NOMO-1 treated with dmso at 0.1 percent for 144 hours (cell line): ENCODE results near the gene UBXN7.
"Not testable (repeated sequence)": the region's sequence is repeated elsewhere in the genome, so short reads cannot be mapped to it uniquely, and the experiment has no call there.

Experiments used
- DNase-seq: peaks from one replicate; lab custom pipeline; 2025; ENCODE audit not compliant: unreplicated experiment; lab: John Stamatoyannopoulos, UW

The UBXN7 gene

GRCh38 chr3:196432137-196432879 is at the start of gene UBXN7:
TSS of gene UBXN7 (minus strand) at chr3:196432427. CDS start at chr3:196432399, 28 bp downstream.
- peak; percentile 96 for DNase-seq

- no peak for DNase-seq
Observed at GRCh38 chr3:196477678-196478077, 45.5 kb upstream of the UBXN7 start.

GRCh38 chr3:196472286-196472685 is 40.1 kb upstream of the UBXN7 start:
- DNase-seq, result no peak

- DNase-seq, result no peak
Observed at GRCh38 chr3:196471551-196471950, 39.3 kb upstream of the UBXN7 start.

- DNase-seq, result not testable (repeated sequence)
Observed at GRCh38 chr3:196470182-196470581, 38.0 kb upstream of the UBXN7 start.

- DNase-seq, result no peak
Observed at GRCh38 chr3:196463804-196464203, 31.6 kb upstream of the UBXN7 start.

GRCh38 chr3:196463478-196463756 is 31.2 kb upstream of the UBXN7 start:
- no peak for DNase-seq

GRCh38 chr3:196462680-196463477 is 30.7 kb upstream of the UBXN7 start:
- DNase-seq, result not testable (repeated sequence)

- DNase-seq, result peak; percentile 33
Observed at GRCh38 chr3:196458063-196458462, 25.8 kb upstream of the UBXN7 start.

- peak; percentile 97 for DNase-seq
Observed at GRCh38 chr3:196457470-196457869, 25.2 kb upstream of the UBXN7 start.

GRCh38 chr3:196454935-196455334 is 22.7 kb upstream of the UBXN7 start:
- DNase-seq, result no peak

- not testable (repeated sequence) for DNase-seq
Observed at GRCh38 chr3:196445391-196445790, 13.2 kb upstream of the UBXN7 start.

- no peak for DNase-seq
Observed at GRCh38 chr3:196444500-196444894, 12.3 kb upstream of the UBXN7 start.

GRCh38 chr3:196440696-196441095 is 8.5 kb upstream of the UBXN7 start:
- DNase-seq, result no peak

GRCh38 chr3:196440041-196440537 is 7.9 kb upstream of the UBXN7 start:
- no peak for DNase-seq

GRCh38 chr3:196431181-196432136 is 768 bp downstream of the UBXN7 start:
- DNase-seq, result peak; percentile 79

- DNase-seq, result no peak
Observed at GRCh38 chr3:196428041-196428440, 4.2 kb downstream of the UBXN7 start.

- DNase-seq, result not testable (repeated sequence)
Observed at GRCh38 chr3:196424421-196424820, 7.8 kb downstream of the UBXN7 start.

GRCh38 chr3:196423044-196423781 is 9.0 kb downstream of the UBXN7 start:
- no peak for DNase-seq

GRCh38 chr3:196421668-196422067 is 10.6 kb downstream of the UBXN7 start:
- DNase-seq, result not testable (repeated sequence)
